PFSK-1 (cell line): ENCODE data around the gene TBX3.

Source experiments
- FOXP2 ChIP-seq: optimal IDR thresholded peaks from 2 replicates; pipeline ENCODE3; 2011; ENCODE audit warnings: borderline replicate concordance, control low read depth, inconsistent platforms; ENCODE audit not compliant: insufficient read depth; ENCODE audit errors: extremely low read length, extremely low read depth
- POLR2AphosphoS5 ChIP-seq: IDR thresholded peaks from 2 replicates; pipeline ENCODE4 v1.6.1; 2012; ENCODE audit warnings: low read depth, mild to moderate bottlenecking, control low read depth, low read length, moderate library complexity
- SIN3A ChIP-seq: IDR thresholded peaks from 2 replicates; pipeline ENCODE4 v1.6.1; 2012; ENCODE audit warnings: mild to moderate bottlenecking, low read length, moderate library complexity, borderline replicate concordance; ENCODE audit not compliant: insufficient read depth

- TF ChIP-seq FOXP2 (no peak), POLR2AphosphoS5 (no peak), SIN3A (no peak)
These were observed 34.4 kb downstream of the TBX3 start for GRCh38 chr12:114649585-114649984.
